HEK293 (cell line): ENCODE measurements around the gene HBEGF.

Experiments
- KLF8 ChIP-seq: fragments of 450-650 bp; formaldehyde crosslinking; IDR thresholded peaks from 2 replicates; pipeline ENCODE4 v1.5.1; 2016; ENCODE audit warnings: missing biosample characterization, missing genetic modification characterization
- SP7 ChIP-seq: fragments of 450-650 bp; formaldehyde crosslinking; IDR thresholded peaks from 2 replicates; pipeline ENCODE4 v1.5.1; 2016; ENCODE audit warnings: missing biosample characterization, missing genetic modification characterization
- TSHZ1 ChIP-seq: fragments of 450-650 bp; formaldehyde crosslinking; IDR thresholded peaks from 2 replicates; pipeline ENCODE4 v1.5.1; 2016; ENCODE audit warnings: missing biosample characterization, missing genetic modification characterization, borderline replicate concordance
- ZBTB10 ChIP-seq: fragments of 450-650 bp; formaldehyde crosslinking; IDR thresholded peaks from 2 replicates; pipeline ENCODE4 v1.5.1; 2016; ENCODE audit warnings: missing biosample characterization, missing genetic modification characterization
- ZFHX2 ChIP-seq: fragments of 450-650 bp; formaldehyde crosslinking; conservative IDR thresholded peaks from 2 replicates; pipeline ENCODE4 v1.5.1; 2016; ENCODE audit warnings: missing biosample characterization, missing genetic modification characterization
- ZFP41 ChIP-seq: fragments of 450-650 bp; formaldehyde crosslinking; IDR thresholded peaks from 2 replicates; pipeline ENCODE4 v1.5.1; 2016; ENCODE audit warnings: missing biosample characterization, missing genetic modification characterization, borderline replicate concordance
- ZNF202 ChIP-seq: fragments of 450-650 bp; formaldehyde crosslinking; IDR thresholded peaks from 2 replicates; pipeline ENCODE4 v1.5.1; 2016; ENCODE audit warnings: missing biosample characterization, missing genetic modification characterization, borderline replicate concordance
- ZNF248 ChIP-seq: fragments of 450-650 bp; formaldehyde crosslinking; IDR thresholded peaks from 2 replicates; pipeline ENCODE4 v1.5.1; 2017; ENCODE audit warnings: missing biosample characterization, missing genetic modification characterization
- ZNF280D ChIP-seq: fragments of 450-650 bp; formaldehyde crosslinking; IDR thresholded peaks from 2 replicates; pipeline ENCODE4 v1.5.1; 2016; ENCODE audit warnings: missing biosample characterization, missing genetic modification characterization
- ZNF292 ChIP-seq: fragments of 450-650 bp; formaldehyde crosslinking; IDR thresholded peaks from 2 replicates; pipeline ENCODE4 v1.5.1; 2016; ENCODE audit warnings: low read depth, missing biosample characterization, missing genetic modification characterization, borderline replicate concordance
- ZNF335 ChIP-seq: fragments of 450-650 bp; formaldehyde crosslinking; conservative IDR thresholded peaks from 2 replicates; pipeline ENCODE4 v1.5.1; 2016; ENCODE audit warnings: missing biosample characterization, missing genetic modification characterization
- ZNF350 ChIP-seq: fragments of 450-650 bp; formaldehyde crosslinking; IDR thresholded peaks from 2 replicates; pipeline ENCODE4 v1.5.0; 2017; ENCODE audit warnings: missing biosample characterization, mild to moderate bottlenecking, missing genetic modification characterization
- ZNF366 ChIP-seq: fragments of 450-650 bp; formaldehyde crosslinking; conservative IDR thresholded peaks from 2 replicates; pipeline ENCODE4 v1.5.1; 2016; ENCODE audit warnings: missing biosample characterization, missing genetic modification characterization
- ZNF404 ChIP-seq: fragments of 450-650 bp; formaldehyde crosslinking; IDR thresholded peaks from 2 replicates; pipeline ENCODE4 v1.5.1; 2017; ENCODE audit warnings: missing biosample characterization, missing genetic modification characterization
- ZNF488 ChIP-seq: fragments of 450-650 bp; formaldehyde crosslinking; IDR thresholded peaks from 2 replicates; pipeline ENCODE4 v1.5.1; 2016; ENCODE audit warnings: missing biosample characterization, missing genetic modification characterization
- ZNF621 ChIP-seq: fragments of 450-650 bp; formaldehyde crosslinking; IDR thresholded peaks from 2 replicates; pipeline ENCODE4 v1.5.1; 2017; ENCODE audit warnings: missing biosample characterization, missing genetic modification characterization
- ZNF626 ChIP-seq: fragments of 450-650 bp; sonication (Bioruptor Pico); formaldehyde crosslinking; IDR thresholded peaks from 2 replicates; pipeline ENCODE4 v1.5.1; 2018; ENCODE audit warnings: missing biosample characterization, missing genetic modification characterization, inconsistent platforms
- ZNF776 ChIP-seq: fragments of 450-650 bp; formaldehyde crosslinking; IDR thresholded peaks from 2 replicates; pipeline ENCODE4 v1.5.0; 2017; ENCODE audit warnings: missing biosample characterization, missing genetic modification characterization, borderline replicate concordance
- ZNF791 ChIP-seq: fragments of 450-650 bp; formaldehyde crosslinking; IDR thresholded peaks from 2 replicates; pipeline ENCODE4 v1.5.1; 2016; ENCODE audit warnings: missing biosample characterization, missing genetic modification characterization
- ZNF830 ChIP-seq: fragments of 450-650 bp; IDR thresholded peaks from 2 replicates; pipeline ENCODE4 v1.5.0; 2018; ENCODE audit warnings: missing biosample characterization, missing genetic modification characterization, low read depth, mild to moderate bottlenecking, moderate library complexity
- TF ChIP-seq, protein P1 (sequence below): sonication (generic); formaldehyde crosslinking; IDR thresholded peaks from 2 replicates; pipeline ENCODE4 v1.8.1; 2022; ENCODE audit warnings: mild to moderate bottlenecking, moderate library complexity, missing genetic modification reagents
- TF ChIP-seq, protein P2 (sequence below): fragments of 450-650 bp; formaldehyde crosslinking; IDR thresholded peaks from 2 replicates; pipeline ENCODE4 v1.5.1; 2017; ENCODE audit warnings: missing biosample characterization, missing genetic modification characterization
- TF ChIP-seq, protein P3 (sequence below): fragments of 450-650 bp; formaldehyde crosslinking; IDR thresholded peaks from 2 replicates; pipeline ENCODE4; 2016; ENCODE audit warnings: missing biosample characterization, missing genetic modification characterization

Gene HBEGF

DNA sequence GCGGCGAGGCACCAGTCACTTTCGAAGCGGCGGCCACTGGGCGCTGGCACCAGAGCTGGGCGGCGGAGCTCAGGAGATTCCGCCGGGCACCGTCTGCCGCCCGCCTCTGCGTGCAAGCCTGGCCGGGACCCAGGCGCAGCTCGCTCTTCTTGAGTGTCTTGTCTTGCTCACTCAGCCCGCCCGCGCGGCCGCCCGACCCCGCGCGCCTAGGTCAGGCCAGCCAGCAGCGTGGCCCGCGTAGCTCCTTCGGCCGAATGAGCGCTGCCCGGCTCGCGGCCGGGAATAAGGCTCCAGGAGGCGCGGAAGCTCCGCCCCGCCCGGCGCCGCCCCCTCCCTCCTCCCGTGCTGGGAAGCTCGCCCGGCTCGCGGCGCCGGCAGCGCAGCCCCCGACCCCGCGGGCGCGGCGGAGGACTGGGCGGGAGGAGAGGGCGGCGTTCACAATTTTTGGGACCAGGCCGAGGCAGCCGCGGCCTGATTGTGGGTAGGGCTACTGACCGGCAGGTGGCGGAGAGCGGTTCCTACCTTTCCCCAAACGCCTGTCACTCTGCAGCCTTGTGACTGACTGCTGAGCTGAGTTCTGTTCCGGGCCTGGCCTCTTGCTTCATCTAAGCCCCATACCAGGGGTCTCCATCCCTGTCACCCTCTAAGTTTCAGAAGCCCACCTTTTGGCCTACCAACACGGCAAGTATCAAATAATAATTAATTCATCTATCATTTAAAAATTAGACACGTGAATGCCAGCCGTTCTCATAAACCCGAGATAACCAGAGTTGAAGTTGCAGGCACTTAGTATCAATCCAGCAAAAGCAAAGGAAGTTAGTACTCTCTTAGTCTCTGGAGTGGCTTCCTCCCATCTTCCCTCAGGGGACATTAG, at the start of gene HBEGF (continued):
- TF ChIP-seq, protein P1, sequence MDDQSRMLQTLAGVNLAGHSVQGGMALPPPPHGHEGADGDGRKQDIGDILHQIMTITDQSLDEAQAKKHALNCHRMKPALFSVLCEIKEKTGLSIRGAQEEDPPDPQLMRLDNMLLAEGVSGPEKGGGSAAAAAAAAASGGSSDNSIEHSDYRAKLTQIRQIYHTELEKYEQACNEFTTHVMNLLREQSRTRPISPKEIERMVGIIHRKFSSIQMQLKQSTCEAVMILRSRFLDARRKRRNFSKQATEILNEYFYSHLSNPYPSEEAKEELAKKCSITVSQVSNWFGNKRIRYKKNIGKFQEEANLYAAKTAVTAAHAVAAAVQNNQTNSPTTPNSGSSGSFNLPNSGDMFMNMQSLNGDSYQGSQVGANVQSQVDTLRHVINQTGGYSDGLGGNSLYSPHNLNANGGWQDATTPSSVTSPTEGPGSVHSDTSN: 0 out of 2 replicates have a peak, but pooled peaks have one; percentile 18
- TF ChIP-seq, protein P2, sequence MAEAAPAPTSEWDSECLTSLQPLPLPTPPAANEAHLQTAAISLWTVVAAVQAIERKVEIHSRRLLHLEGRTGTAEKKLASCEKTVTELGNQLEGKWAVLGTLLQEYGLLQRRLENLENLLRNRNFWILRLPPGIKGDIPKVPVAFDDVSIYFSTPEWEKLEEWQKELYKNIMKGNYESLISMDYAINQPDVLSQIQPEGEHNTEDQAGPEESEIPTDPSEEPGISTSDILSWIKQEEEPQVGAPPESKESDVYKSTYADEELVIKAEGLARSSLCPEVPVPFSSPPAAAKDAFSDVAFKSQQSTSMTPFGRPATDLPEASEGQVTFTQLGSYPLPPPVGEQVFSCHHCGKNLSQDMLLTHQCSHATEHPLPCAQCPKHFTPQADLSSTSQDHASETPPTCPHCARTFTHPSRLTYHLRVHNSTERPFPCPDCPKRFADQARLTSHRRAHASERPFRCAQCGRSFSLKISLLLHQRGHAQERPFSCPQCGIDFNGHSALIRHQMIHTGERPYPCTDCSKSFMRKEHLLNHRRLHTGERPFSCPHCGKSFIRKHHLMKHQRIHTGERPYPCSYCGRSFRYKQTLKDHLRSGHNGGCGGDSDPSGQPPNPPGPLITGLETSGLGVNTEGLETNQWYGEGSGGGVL (tag by site-specific recombination): 0 out of 2 replicates have a peak, but pooled peaks have one; percentile 7
- TF ChIP-seq ZBTB10 (tag by site-specific recombination) (no peak), TSHZ1 (tag by site-specific recombination) (peak; percentile 83; the same call in 1 of the 2 replicates), ZNF280D (tag by site-specific recombination) (no peak), ZNF776 (tag by site-specific recombination) (no peak), ZNF202 (tag by site-specific recombination) (no peak), ZNF350 (no peak), ZNF626 (no peak), ZNF488 (tag by site-specific recombination) (no peak), ZFP41 (tag by site-specific recombination) (no peak), ZNF248 (tag by site-specific recombination) (no peak), ZNF791 (tag by site-specific recombination) (no peak), ZNF292 (tag by site-specific recombination) (no peak), SP7 (peak; percentile 53; the same call in 1 of the 2 replicates), ZNF621 (tag by site-specific recombination) (no peak), ZNF404 (no peak), KLF8 (peak; percentile 54; the same call in 1 of the 2 replicates), ZNF335 (tag by site-specific recombination) (peak; percentile 77), ZFHX2 (peak; percentile 51; the same call in 1 of the 2 replicates), ZNF366 (tag by site-specific recombination) (no peak; the same call in 1 of the 2 replicates), ZNF830 (tag by site-specific recombination) (no peak)
- TF ChIP-seq, protein P3, sequence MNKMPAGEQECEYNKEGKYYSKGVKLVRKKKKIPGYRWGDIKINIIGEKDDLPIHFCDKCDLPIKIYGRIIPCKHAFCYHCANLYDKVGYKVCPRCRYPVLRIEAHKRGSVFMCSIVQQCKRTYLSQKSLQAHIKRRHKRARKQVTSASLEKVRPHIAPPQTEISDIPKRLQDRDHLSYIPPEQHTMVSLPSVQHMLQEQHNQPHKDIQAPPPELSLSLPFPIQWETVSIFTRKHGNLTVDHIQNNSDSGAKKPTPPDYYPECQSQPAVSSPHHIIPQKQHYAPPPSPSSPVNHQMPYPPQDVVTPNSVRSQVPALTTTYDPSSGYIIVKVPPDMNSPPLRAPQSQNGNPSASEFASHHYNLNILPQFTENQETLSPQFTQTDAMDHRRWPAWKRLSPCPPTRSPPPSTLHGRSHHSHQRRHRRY (tag by site-specific recombination): no peak
